ENCODE measurements around the gene ADM.

Gene ADM

DNA sequence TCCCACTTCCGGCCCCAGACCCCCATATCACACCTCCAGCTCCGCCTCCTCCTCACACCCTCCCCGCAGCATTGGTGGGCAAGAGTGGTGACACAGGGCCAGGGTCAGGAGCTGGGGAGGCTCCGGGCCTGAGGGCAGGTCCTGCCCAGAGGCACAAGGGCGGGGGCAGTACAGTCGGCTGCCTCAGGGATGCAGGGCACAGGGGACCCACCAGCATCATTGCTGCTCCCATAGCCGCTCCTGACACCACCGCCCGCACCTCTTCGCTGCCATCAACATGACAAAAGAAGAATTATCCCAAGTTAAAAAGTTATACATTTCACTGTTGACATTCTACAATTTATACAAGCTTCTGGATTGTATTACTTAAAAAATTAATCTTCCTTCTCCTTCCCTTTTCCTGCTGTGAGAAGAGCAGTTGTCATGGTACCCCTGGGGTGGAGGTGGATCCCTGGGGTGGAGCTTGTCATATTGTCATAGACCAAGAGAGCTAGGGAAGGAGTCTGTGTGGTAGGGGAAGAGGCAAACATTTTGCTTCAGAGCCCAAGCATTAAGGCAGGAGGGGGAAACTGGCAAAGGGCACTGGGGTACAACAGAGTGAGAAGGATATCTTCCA is 15.0 kb upstream of the ADM start:
- DNase-seq (ENCODE audit: low read depth in 2 of 2) = no peak

DNA sequence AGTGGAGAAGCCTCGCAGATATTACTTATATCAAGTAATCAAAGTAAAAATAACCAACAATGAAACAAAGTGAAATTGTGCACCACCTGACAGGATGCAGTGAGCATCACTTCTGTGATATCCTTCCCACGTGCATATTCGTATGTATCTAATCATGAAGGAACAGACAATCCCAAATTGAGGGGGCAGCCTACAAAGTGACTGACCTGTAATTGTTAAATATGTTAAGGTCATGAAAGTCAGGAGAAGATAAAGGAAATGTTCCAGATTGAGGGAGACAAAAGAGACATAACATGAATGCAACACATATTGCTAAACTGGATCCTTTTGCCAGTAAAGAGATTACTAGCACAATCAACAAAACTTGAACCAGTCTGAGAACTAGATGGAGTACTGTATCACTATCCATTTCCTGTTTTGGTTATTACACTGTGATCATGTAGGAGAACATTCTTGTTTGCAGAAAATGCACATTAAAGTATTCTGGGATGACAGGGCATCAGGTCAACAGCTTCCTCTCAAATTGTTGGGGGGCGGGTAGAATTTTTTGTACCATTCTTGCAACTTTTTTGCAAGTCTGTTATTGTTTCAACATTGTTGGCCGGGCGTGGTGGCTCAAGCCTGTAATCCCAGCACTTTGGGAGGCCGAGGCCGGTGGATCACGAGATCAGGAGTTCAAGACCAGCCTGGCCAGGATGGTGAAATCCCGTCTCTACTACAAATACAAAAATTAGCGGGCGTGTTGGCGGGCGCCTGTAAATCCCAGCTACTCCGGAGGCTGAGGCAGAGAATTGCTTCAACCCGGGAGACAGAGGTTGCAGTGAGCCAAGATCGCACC is 12.9 kb upstream of the ADM start:
- no peak for DNase-seq (ENCODE audit: low read depth in 2 of 2)

DNA sequence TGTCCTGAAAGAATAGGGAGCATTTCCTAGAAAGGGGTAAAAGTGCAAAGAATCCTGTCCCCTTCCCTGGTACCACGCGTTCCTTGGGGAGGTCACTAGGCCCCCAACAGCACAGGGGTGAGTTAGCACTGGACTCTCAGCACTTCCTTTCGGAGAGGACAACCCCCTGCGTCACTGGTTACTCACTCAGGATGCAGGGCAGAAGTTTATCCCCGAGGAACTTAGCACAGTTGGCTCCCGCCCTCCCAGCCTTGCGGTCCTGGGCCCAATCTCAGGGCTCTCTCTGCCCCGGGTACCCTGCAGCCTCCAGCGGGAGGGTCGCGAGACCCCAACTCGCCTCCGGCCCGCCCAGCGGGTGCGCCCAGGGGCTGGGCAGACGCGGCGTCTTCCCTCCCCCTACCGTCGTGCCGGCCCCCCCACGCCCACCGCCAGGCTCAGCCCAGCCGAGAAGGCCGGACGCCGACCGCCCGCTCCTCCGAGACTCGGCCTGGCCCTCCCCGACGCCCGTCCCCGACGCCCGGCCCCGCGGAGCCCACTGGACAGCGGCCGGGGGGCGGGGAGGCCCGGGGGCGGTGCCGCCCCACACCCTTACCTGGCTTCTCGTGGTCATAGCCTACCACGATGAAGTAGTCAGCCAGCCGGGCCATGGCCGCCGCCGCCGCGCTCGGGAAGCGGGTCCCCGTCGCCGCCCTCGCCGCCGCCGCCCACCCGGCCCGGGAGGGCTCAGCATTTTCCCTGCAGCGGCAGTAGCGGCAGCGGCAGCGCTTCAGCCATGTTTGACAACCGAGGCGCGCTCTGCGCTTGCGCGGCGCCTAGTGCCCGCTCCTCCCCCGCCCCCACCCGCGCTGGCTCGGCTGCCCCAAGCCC is 11.2 kb upstream of the ADM start, which contains the start of gene SBF2:
SBF2 (minus strand) TSS at position 797 of the 867 bp plus-strand sequence; CDS start at position 647, 150 bp downstream.
- peak; percentile 59 to 64 for DNase-seq (ENCODE audit: low read depth in 2 of 2)

DNA sequence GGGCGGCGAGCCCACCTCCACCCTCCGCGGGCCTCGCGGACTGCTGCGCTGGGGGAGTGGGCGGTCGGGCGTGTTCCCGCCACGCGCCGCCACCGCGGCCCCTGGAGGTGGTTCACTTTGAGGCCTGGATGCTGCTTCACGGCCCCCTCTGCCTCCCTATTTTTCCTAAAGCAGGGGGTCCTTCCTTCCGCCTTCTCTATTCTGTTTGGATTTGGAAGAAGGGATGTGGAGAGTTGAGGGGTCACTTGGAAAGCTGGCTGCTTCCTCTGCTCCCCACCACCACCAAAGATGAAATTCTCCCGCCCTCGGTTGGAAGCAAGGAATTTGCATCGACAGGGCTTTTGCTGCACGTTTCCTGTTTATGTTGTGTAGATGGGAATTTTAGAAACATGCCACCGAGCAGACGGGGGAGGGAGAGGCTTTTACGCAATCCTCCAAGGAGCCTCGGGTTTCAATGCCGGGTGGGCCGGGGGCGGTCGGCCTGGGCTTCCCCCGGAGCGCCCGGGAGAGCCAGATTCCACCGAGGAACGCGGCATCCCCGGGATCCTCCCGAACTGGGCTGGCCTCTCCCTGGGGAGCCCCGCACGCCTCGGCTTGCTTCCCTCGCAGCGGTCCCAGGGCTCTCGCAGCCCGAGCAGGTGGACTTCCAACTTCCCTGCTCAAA is 10.5 kb upstream of the ADM start:
- DNase-seq (ENCODE audit: low read depth in 2 of 2) = no peak

DNA sequence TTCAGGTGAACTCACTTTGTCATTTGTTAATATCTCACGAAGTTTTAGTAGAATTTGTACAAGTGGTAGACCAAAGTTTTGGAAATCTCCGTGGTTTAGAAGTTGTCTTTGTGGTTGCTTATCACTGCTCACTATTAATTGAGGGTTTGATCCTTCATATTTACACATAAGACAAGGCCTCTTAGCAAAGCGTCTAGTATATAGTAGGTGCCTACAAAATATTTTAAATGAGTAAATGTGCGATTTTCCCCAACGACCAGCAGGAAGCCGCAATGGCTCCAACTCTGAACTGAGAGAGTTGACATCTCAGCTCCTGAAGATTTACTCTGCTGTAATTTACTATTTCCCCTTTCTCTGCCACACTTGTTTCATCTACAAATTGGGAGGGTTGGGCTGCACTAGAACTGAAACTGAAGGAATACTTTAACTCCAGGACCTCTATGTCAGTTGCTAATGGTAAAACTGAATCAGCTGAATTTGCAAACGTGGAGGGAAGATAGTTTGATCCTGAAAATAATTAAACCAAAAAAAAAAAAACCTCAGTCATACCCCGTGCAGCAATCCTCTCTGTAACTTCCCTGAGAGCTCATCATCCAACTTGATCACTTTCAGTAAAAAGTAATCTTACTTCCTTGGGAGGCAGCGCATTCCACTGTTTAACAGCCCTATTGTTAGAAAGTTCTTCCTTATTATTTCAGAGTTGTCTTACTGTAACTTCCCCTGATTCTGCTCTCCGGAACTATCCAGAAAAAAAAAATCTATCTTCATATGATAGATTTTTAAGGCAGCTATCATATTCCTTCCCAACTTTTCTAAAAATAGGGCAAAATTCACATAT is 9.6 kb upstream of the ADM start:
- DNase-seq (ENCODE audit: low read depth in 2 of 2) = no peak

DNA sequence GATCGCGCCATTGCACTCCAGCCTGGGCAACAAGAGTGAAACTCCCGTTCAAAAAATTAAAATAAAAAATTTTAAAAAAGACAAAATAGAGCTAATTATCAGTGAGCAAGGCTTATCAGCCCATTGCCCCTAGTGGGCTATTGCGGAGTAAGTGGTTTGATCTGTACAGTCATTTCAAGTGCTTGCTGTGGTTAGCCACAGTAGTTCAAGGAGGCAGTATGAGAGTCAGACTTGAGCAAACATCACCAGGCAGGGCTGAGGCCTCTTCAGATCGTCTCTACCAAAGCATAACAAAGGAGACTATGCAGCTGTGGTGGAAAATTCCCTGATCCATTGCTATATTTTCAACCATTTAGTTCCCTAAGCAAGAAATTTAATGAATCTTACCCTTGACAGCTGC is 6.5 kb upstream of the ADM start:
- no peak for DNase-seq (ENCODE audit: low read depth in 2 of 2)

DNA sequence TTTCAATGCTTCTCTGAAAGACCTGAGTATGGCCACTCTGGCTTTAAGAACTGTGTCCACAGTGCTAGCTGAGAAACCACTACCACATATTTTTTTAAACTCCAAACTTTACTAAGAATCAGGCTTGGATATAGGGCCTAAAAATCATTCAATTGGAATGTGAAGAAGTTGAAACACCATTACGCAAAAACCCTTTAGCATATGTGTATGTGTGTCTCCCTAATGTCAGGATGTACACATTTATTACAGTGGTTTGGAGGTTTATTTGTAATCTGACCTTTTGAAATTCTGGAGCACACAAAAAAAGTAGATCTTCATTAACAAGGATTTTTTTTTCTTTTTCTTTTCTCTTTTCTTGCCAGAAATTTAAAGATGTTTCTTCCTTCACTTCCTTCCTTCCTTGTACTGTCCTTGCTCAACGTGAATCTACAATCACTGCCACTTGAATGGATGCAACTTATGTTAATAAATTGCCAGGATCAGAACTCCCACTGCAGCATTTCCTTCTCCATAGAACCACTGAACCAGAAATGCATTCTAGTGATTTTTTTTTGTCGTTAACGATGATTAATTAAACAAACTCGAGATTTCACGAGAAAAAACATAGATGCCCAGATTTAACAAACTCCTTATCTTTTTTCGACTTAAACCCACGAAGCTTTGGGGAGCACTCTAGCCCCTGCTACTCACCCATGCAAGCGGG is 3.1 kb upstream of the ADM start:
- DNase-seq (ENCODE audit: low read depth in 2 of 2) = no peak

DNA sequence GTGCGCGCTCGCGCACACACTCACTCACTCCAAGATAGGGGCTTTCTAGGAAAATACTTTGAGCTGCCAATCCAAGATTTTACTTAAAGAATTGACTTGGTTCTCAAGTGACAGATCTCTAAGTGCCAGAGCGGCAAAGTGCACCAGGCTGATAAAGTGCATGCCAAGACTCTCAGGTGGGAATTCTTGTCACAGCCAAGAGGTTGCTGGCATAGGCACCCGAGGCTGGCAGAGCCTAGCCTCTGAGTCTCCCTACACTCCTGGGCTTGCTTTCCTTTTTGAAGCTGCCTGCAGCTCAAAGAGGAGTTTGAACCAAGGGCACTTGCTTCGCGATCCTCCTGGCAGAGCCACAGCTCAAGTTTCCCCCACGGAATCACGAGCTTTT is 2.5 kb upstream of the ADM start:
- DNase-seq (ENCODE audit: low read depth in 2 of 2) = no peak

DNA sequence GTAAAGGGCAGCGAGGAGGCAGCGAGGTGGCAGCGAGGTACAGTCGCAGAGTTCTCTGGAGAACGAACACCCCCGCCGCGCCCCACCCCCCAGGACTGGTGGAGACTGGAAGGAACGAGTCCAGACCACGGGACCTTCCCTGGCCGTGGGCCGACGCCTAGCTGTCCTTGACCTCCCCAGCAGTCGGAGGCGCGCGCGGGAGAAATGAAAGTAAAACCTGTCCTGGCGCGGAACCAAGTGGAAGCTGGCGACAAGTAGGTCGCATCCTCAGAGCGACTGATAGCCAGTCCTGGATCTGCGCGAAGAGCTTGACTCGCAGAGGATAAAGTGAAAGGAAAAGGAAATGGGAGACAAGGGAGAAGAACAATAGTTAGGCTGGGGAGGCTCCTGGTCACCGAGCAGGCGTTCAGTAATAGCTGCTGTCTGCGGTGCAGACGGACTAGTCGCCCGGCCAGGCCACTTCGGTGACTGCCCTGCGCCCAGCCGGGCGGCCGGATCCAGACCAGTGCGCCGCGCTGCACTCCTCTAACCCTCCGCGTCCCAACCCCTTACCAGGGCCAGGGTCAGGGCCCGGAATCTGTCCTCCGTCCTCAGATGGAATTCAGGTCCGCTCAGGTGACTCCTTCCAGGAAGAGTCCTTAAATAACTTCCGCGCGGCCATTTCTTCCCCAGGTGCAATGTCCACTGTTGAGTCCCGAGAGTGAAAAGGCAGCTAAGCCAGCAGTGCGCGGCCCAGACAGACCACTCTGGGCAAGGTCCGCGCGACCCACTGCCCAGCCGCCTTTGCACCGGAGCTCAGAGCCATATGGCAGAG is 1.9 kb upstream of the ADM start:
- no peak for DNase-seq (ENCODE audit: low read depth in 2 of 2)

DNA sequence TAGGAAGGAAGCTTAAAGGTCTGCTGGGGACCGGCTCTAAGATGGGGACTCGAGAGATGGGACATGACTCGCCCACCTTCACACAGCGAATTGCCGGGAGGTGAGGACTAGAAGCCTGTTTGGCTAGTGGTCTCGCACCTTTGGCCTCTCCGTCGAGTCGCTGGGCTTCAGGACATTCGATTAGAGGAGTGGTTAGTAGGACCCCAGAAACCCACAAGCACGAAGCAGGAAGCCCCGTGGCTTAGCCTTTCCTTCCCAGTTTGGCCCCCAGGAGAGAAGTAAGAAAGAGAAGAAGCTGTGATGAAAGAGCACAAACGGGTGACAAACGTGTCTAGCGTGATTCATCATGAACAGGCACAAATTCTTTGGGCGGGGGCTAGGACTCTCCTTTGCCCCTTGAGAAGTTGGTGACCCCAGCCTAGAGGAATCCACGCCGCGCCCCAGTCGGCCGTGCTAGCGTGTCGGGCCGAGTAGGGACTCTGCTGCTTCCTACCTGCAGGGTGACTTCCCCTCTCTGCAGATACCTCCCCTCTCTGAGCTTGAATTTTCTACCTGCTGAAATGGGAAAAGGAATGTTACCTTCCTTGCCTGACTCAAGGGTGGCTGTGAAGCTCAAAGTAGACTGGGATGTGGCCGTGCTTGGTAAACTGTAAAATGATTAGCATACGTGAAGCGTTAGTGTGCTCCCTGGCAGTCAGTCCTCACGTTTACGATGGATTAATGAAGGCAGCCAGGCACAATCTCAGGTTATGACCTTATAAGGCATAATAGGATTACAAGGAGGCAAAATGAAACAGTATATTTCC is 1.1 kb upstream of the ADM start:
- no peak for DNase-seq (ENCODE audit: low read depth in 2 of 2)

DNA sequence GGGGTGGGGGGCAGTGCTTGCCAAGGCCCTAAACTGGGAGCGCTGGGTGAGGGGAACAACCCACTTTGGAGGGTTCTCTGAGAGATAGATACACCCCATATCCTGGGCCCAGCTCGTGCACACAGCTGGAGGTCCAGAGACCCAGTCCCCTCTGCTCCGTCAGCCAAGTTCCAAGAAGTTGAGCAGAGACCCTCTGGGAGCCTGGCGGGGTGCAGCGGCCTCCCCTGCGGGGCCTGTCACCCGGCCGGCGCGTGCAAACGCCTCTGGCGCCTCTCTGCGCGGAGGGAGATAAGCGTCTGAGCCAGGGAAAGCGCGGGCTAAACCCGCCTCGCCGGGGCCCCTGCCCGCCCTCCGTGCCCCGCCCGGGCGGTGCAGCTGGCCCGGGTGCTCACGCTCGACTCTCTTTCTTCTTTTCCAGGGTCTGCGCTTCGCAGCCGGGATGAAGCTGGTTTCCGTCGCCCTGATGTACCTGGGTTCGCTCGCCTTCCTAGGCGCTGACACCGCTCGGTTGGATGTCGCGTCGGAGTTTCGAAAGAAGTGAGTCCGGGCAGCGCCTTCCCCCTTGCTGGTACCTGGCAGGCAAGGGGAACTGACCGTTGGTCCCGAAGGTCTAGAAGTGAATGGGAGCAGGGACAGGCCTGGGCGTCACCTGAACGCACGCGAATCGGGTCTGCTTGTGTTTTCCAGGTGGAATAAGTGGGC is 540 bp downstream of the ADM start:
- DNase-seq (ENCODE audit: low read depth in 2 of 2) = no peak

DNA sequence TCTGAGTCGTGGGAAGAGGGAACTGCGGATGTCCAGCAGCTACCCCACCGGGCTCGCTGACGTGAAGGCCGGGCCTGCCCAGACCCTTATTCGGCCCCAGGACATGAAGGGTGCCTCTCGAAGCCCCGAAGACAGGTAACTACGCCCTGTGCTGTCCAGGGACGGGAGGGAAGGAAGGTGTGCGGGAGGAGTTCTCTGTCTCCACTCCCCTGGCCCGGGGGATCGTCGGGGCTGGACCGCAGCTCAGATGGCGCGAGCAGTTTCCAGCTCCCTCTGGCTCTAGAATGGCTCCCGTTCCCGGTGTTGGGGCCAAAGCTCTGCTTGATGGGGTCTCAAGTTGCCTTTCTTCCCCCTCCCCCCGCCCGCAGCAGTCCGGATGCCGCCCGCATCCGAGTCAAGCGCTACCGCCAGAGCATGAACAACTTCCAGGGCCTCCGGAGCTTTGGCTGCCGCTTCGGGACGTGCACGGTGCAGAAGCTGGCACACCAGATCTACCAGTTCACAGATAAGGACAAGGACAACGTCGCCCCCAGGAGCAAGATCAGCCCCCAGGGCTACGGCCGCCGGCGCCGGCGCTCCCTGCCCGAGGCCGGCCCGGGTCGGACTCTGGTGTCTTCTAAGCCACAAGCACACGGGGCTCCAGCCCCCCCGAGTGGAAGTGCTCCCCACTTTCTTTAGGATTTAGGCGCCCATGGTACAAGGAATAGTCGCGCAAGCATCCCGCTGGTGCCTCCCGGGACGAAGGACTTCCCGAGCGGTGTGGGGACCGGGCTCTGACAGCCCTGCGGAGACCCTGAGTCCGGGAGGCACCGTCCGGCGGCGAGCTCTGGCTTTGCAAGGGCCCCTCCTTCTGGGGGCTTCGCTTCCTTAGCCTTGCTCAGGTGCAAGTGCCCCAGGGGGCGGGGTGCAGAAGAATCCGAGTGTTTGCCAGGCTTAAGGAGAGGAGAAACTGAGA is 1.4 kb downstream of the ADM start:
- DNase-seq (ENCODE audit: low read depth in 2 of 2) = no peak

DNA sequence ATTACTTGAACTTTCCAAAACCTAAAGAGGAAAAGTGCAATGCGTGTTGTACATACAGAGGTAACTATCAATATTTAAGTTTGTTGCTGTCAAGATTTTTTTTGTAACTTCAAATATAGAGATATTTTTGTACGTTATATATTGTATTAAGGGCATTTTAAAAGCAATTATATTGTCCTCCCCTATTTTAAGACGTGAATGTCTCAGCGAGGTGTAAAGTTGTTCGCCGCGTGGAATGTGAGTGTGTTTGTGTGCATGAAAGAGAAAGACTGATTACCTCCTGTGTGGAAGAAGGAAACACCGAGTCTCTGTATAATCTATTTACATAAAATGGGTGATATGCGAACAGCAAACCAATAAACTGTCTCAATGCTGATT is 2.1 kb downstream of the ADM start:
- no peak for DNase-seq (ENCODE audit: low read depth in 2 of 2)

DNA sequence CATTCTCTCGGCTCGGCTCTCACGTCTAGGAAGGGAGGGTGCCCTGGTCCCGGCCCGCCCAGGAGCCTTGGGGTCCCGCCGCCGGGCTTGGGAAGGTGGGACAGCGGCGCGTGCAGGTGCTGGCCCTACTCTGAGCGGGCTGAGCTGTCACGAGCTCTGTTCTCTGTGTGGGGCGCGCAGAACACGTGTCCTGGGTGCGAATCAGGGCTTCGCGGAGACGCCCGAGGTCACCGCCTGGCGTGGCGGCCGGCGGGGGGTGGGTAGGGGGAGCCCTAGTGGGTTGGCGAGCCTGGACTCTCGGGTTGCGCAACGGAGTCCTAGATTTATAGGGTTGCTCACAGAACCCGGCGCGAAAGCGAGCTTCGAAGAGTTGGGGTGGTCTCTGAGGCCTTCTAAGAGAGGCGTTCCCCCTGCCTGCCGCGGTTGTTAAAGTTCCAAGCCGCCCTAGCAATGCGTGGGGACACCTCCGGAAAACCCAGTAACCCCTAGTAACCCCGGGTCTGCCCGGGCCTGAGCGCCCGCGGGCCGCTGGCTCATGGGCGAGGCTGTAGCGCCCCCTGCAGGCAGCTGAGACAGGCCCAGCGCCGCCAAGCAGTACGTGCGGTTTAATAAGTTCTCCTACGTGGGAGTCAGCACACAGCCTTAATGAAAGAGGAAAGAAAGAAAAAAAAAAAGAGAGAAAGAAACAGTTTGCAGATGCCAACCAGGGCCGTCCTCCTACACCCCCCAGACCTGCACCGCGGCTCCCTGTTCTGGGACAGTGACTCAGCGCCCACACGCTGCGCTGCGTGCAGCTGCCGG is 2.7 kb downstream of the ADM start:
- DNase-seq (ENCODE audit: low read depth in 2 of 2) = peak; percentile 75 to 77

DNA sequence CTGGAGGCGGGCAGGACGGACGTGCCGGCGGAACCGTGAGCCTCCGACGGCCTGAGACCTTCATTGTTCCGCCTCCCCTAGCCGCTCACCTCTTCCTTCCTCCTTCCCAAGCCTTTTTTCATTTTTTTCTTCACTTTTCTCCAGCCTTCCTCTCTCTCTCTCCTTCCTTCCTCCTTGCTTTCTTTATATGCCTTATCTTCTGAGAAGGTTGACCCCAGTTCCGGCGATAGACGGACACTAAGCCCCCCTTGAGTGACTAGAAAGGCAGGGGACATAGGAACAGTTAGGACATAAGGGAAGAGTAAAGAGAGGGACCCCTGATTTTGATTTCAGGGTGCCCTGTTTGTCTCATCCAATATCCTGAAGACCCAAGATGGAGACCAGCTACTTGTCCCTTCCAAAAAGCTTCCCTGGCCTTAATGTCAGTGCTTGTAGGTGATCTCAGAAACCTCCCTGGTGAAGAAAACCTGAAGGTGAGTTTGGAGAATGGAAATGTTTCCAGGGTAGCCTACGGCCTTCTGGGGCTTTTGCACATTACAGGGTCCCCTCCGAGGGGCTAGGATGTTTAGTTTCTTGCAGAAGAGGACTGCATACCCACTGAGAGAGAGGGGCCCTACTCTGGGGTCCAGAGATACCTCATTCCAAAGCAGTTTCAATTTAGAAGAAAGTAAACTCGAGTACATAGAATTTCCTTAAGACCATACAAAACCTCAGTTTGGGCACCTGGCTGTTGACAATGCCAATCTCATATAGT is 3.5 kb downstream of the ADM start:
- DNase-seq (ENCODE audit: low read depth in 2 of 2) = no peak
